ENCODE results near the gene PERCC1.

The PERCC1 gene

GRCh38 chr16:1481906-1482835, 51.3 kb downstream of the PERCC1 start:
- TF ChIP-seq, protein P1, sequence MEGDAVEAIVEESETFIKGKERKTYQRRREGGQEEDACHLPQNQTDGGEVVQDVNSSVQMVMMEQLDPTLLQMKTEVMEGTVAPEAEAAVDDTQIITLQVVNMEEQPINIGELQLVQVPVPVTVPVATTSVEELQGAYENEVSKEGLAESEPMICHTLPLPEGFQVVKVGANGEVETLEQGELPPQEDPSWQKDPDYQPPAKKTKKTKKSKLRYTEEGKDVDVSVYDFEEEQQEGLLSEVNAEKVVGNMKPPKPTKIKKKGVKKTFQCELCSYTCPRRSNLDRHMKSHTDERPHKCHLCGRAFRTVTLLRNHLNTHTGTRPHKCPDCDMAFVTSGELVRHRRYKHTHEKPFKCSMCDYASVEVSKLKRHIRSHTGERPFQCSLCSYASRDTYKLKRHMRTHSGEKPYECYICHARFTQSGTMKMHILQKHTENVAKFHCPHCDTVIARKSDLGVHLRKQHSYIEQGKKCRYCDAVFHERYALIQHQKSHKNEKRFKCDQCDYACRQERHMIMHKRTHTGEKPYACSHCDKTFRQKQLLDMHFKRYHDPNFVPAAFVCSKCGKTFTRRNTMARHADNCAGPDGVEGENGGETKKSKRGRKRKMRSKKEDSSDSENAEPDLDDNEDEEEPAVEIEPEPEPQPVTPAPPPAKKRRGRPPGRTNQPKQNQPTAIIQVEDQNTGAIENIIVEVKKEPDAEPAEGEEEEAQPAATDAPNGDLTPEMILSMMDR (IDR thresholded peaks at IDR 0.05; ENCODE audit: low read depth, low read length), result no peak
- no peak for DNase-seq (ENCODE audit: low read depth in 2 of 2)

More at GRCh38 chr16:1481906-1482835, 51.3 kb downstream of the PERCC1 start:
- no peak overlapping the region for H3K4me3 ChIP-seq (replicated peaks in 1 of 2; ENCODE audit: low read depth in 2 of 2, low read length in 2 of 2)
